GM12892 (cell line): ENCODE data around the gene MGME1.
"Not testable (repeated sequence)": the region's sequence is repeated elsewhere in the genome, so short reads cannot be mapped to it uniquely, and the experiment has no call there.

Experiments used
- DNase-seq: peaks from one replicate; pipeline ENCODE4 v3.0.0; 2011; ENCODE audit not compliant: insufficient read length
- FAIRE-seq: peaks from 2 replicates; lab custom pipeline; 2011; peaks lifted over from hg19 to GRCh38; lab: Jason Lieb, UNC
- POLR2A ChIP-seq: IDR thresholded peaks from 2 replicates; pipeline ENCODE4 v1.6.1; 2011; ENCODE audit warnings: low read depth, low read length, control low read depth
- POLR2AphosphoS5 ChIP-seq: IDR thresholded peaks from 2 replicates; pipeline ENCODE4 v1.6.1; 2011; ENCODE audit warnings: low read depth, low read length, control low read depth
- TAF1 ChIP-seq: IDR thresholded peaks from 2 replicates; pipeline ENCODE4 v1.6.1; 2011; ENCODE audit warnings: low read depth, mild to moderate bottlenecking, control low read depth, low read length, borderline replicate concordance

Gene MGME1

GRCh38 chr20:17957505-17958363 is 11.1 kb upstream of the MGME1 start:
- TF ChIP-seq POLR2AphosphoS5 (no peak), POLR2A (0 out of 2 replicates have a peak, but pooled peaks have one; percentile 32), TAF1 (no peak)
- FAIRE-seq = no peak

GRCh38 chr20:17958373-17959256 is 10.2 kb upstream of the MGME1 start:
- DNase-seq (no peak), FAIRE-seq (no peak)
- TF ChIP-seq POLR2AphosphoS5 = peak; percentile 64; the same call in 1 of the 2 replicates
- TF ChIP-seq TAF1 = no peak
- TF ChIP-seq POLR2A = no peak

More at GRCh38 chr20:17957505-17958363, 11.1 kb upstream of the MGME1 start:
- no peak for DNase-seq

GRCh38 chr20:17959257-17959627 is 9.6 kb upstream of the MGME1 start:
- DNase-seq (no peak), FAIRE-seq (peak; percentile 58)
- TF ChIP-seq POLR2AphosphoS5 (peak; percentile 13; the same call in 1 of the 2 replicates), TAF1 (no peak), POLR2A (0 out of 2 replicates have a peak, but pooled peaks have one; percentile 22)

DNA sequence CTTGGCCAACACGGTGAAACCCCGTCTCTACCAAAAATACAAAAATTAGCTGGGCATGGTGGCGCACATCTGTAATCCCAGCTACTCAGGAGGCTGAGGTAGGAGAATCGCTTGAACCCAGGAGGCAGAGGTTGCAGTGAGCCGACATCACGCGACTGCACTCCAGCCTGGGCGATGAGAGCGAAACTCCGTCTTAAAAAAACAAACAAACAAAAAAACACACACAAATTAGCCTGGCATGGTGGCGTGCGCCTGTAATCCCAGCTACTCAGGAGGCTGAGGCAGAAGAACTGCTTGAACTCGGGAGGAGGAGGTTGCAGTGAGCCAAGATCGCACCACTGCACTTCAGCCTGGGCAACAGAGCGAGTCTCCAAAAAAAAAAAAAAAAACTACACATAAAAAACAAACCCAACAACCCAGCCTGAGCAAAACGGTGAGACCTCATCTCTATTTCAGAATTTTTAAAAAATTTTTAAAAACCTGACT is 8.4 kb upstream of the MGME1 start:
- FAIRE-seq, DNase-seq: not testable (repeated sequence)

- peak; percentile 32 for TF ChIP-seq POLR2A
- peak; percentile 42 for TF ChIP-seq POLR2AphosphoS5
- no peak for TF ChIP-seq TAF1
- no peak for DNase-seq
- FAIRE-seq = peak; percentile 44
Observed at GRCh38 chr20:17960927-17961586, 7.8 kb upstream of the MGME1 start.

DNA sequence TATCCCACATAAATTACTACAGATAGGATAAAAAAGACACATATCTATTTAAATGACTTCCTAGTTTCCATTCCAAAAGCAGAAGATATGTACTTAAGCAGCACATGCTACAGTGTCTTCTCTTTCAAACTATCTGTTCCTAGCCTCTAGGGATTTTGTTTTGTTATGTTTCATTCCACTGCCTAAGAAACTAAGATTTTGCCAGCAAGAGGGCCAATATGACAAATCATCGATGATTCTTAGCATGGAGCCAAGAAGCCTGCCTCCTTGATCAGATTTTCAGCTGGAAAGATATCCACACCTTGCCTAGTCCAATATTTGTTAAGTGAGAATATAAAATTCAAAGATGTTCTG is 7.3 kb upstream of the MGME1 start:
- TF ChIP-seq POLR2AphosphoS5 (no peak), TAF1 (no peak), POLR2A (no peak; the same call in 1 of the 2 replicates)
- FAIRE-seq (no peak), DNase-seq (no peak)

DNA sequence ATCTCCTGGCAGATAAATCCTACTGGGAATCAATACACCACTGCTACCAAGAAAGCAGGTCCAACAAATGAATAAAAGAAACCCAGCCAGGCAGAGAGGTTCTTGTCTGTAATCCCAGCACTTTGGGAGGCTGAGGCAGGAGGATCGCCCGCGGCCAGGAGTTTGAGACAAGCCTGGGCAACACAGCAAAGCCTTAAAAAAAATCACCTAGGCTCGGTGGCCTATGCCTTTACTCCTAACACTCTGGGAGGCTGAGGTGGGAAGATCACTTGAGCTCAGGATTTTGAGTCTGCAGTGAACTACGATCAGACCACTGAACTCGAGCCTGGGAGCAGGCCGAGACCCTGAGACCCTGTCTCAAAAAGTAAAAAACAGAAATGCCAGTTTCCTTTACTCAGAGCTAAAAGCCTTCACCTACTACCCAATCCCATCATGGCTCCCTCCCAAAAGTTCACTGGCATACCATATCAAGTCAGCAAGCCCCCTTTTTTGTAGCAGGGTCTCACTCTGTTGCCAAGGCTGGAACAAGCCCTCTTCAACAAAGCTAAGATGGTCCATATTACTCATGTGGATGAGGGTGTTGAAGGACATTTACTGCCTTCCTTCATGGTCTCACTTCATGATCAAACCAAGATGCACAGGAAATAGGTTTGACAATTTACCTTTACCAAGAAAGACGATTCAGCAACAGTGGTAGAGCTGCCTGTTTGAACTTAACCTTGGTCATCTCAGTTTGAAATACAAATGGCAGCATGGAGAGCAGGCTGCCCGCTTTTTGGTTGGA is 5.5 kb upstream of the MGME1 start:
- DNase-seq = no peak
- peak; percentile 84 for FAIRE-seq
- no peak for TF ChIP-seq TAF1
- TF ChIP-seq POLR2A = peak; percentile 73

- DNase-seq (no peak), FAIRE-seq (no peak)
- TF ChIP-seq POLR2AphosphoS5 (no peak; the same call in 1 of the 2 replicates), TAF1 (no peak), POLR2A (no peak)
Observed at GRCh38 chr20:17964073-17964472, 4.7 kb upstream of the MGME1 start.

GRCh38 chr20:17964632-17965031 is 4.2 kb upstream of the MGME1 start:
- DNase-seq (no peak), FAIRE-seq (no peak)
- TF ChIP-seq POLR2A (no peak), POLR2AphosphoS5 (no peak; the same call in 1 of the 2 replicates), TAF1 (no peak)

DNA sequence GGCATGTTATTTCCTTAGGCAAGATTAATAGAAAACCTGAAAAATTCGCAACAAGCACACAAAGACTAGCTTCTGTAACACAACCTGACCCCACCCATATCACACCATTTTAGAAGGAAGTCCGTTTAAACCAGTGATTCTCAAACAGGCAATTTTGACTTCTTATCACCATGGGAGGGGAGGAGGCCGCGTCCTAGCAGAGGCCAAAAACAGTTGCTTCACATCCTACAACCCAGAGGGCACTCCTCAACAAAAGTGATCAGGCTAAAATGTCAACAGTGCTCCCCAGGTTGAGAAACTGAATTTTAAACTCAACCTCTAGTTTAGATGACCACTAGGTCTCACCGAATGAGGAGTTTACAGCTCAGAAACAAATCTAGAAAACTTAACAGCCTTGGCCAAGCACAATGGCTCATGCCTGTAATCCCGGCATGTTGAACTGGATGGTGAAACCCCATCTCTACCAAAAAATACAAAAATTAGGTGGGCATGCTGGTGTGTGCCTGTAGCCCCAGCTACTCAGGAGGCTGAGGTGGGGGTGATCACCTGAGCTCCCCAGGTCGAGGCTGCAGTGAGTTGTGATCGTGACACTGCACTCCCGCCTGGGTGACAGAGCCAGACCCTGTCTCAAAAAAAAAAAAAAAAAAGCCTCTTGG is 3.6 kb upstream of the MGME1 start:
- TF ChIP-seq TAF1 (no peak), POLR2AphosphoS5 (peak; percentile 60), POLR2A (peak; percentile 69)
- no peak for FAIRE-seq
- no peak for DNase-seq
